Fibroblast of lung (primary cell): Measurements from ENCODE around the gene PRLR. TPM values are rescaled to one million over a fixed set of nuclear protein-coding genes. Genes with fewer than 3 reads are reported as not detected.

Experiments
- DNase-seq, 2 donors: peaks; one replicate each; pipeline versions ENCODE4 v3.0.0 to v3.0.0-alpha.2; 2010; ENCODE audit warnings: low read depth in 2 of 2
- H2AFZ ChIP-seq: 2 replicates; pipeline ENCODE4 v1.5.1; 2012; ENCODE audit warnings: low read length, control low read depth, inconsistent platforms
- H3K27ac ChIP-seq: 2 replicates; pipeline ENCODE4 v1.5.1; 2011; ENCODE audit warnings: low read length, control low read depth; ENCODE audit not compliant: insufficient read depth
- H3K27me3 ChIP-seq: 2 replicates; pipeline ENCODE4 v1.5.1; 2011; ENCODE audit warnings: mild to moderate bottlenecking, low read length; ENCODE audit not compliant: control insufficient read depth, insufficient read depth
- H3K36me3 ChIP-seq: 2 replicates; pipeline ENCODE4 v1.5.1; 2011; ENCODE audit warnings: low read length; ENCODE audit not compliant: control insufficient read depth, insufficient read depth
- H3K4me1 ChIP-seq: 2 replicates; pipeline ENCODE4 v1.5.1; 2011; ENCODE audit warnings: low read length; ENCODE audit not compliant: control insufficient read depth, insufficient read depth; ENCODE audit errors: extremely low read depth
- H3K4me2 ChIP-seq: 2 replicates; pipeline ENCODE4 v1.5.1; 2011; ENCODE audit warnings: low read length, control low read depth; ENCODE audit not compliant: insufficient read depth; ENCODE audit errors: extremely low read depth
- H3K4me3 ChIP-seq, 4 experiments: fragments of 200-600 bp in 1 of 4; sonication (generic) in 1 of 4; replicated peaks in 1 of 4; 2 replicates each; pipeline ENCODE4 v1.5.1; 2011 to 2016; ENCODE audit warnings: low read length in 4 of 4, low read depth in 3 of 4, mild to moderate bottlenecking in 3 of 4, control low read depth in 2 of 4, inconsistent platforms in 1 of 4, mixed read lengths in 1 of 4; ENCODE audit not compliant: insufficient read depth in 1 of 4; ENCODE audit errors: control extremely low read depth in 1 of 4
- H3K79me2 ChIP-seq: 2 replicates; pipeline ENCODE4 v1.5.1; 2012; ENCODE audit warnings: mild to moderate bottlenecking, low read length, inconsistent platforms; ENCODE audit not compliant: control insufficient read depth, insufficient read depth
- H3K9ac ChIP-seq: 2 replicates; pipeline ENCODE4 v1.5.1; 2011; ENCODE audit warnings: mild to moderate bottlenecking, low read length, control low read depth; ENCODE audit not compliant: insufficient read depth
- H3K9me3 ChIP-seq: 2 replicates; pipeline ENCODE4 v1.5.1; 2012; ENCODE audit warnings: low read depth, low read length; ENCODE audit not compliant: control insufficient read depth, insufficient read depth
- H4K20me1 ChIP-seq: 2 replicates; pipeline ENCODE4 v1.5.1; 2011; ENCODE audit warnings: low read length; ENCODE audit not compliant: control insufficient read depth, insufficient read depth; ENCODE audit errors: extremely low read depth
- CTCF ChIP-seq, 2 donors: IDR thresholded peaks in 1 of 2; conservative IDR thresholded peaks in 1 of 2; 1 replicate in 1 of 2; 2 replicates in 1 of 2; pipeline ENCODE4 v1.5.1; 2011 to 2012; ENCODE audit warnings: low read length in 2 of 2, control low read depth in 1 of 2, inconsistent platforms in 1 of 2, low read depth in 1 of 2, mild to moderate bottlenecking in 1 of 2
- EZH2 ChIP-seq: IDR thresholded peaks from 2 replicates; pipeline ENCODE4 v1.5.1; 2012; ENCODE audit warnings: low read length, control low read depth, mild to moderate bottlenecking; ENCODE audit errors: missing control alignments
- polyA plus RNA-seq, 2 donors: library from polyadenylated mRNA; depleted of rRNA in 1 of 2; stranded (reverse) in 1 of 2; unstranded in 1 of 2; fragments of >200 nt; gene quantifications; 2 replicates each; pipeline ENCODE4 v1.2.1, GENCODE V29; 2011 to 2012; ENCODE audit warnings: missing spikeins in 1 of 2
- total RNA-seq: library from RNA; depleted of rRNA; stranded (reverse); fragments of >200 nt; gene quantifications from 2 replicates; pipeline ENCODE4 v1.2.1, GENCODE V29; 2014

Gene PRLR
- total and polyA plus RNA-seq, 2 donors (not counting 1 experiment from before 2014, with no cell fraction given): 0.33 to 0.41 TPM

DNA sequence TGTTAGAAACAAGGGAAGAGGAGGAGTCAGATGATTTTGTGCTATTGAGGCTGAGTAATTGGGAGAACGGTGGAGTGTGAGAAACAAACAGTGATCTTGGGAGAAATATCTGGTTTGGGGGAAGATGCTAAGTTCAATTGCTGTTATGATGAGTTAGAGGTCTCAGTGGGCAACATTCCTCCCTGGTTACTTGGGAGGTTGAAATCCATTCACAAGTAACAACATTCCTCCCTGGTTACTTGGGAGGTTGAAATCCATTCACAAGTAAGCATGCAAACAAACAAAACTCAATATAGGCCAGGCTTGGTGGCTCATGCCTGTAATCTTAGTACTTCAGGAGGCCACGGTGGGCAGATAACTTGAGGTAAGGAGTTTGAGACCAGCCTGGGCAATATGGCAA is 221.3 kb downstream of the PRLR start:
- H3K27ac ChIP-seq: no peak overlapping the region
- TF ChIP-seq EZH2 (no peak), CTCF (conservative IDR thresholded peaks at IDR 0.05 in 1 of 2, IDR thresholded peaks at IDR 0.05 in 1 of 2; ENCODE audit: low read depth in 1 of 2, low read length in 2 of 2) (no peak)
- DNase-seq: no peak
- no peak overlapping the region for H2AFZ ChIP-seq
- no peaks in the 10 kb centered on the region for H3K79me2 ChIP-seq
- H3K36me3 ChIP-seq: no peaks in the 10 kb centered on the region
- no peaks in the 10 kb centered on the region for H3K4me1 ChIP-seq
- peaks cover 4% of the 10 kb centered on the region for H3K27me3 ChIP-seq
- no peaks in the 10 kb centered on the region for H3K9me3 ChIP-seq
- H3K4me3 ChIP-seq: no peak overlapping the region
- H3K9ac ChIP-seq: no peak overlapping the region
- H4K20me1 ChIP-seq: no peaks in the 10 kb centered on the region
- no peak overlapping the region for H3K4me2 ChIP-seq

GRCh38 chr5:35004771-35005170 is 225.5 kb downstream of the PRLR start:
- H3K27ac ChIP-seq: no peak overlapping the region
- H3K4me3 ChIP-seq: no peak overlapping the region
- TF ChIP-seq CTCF (conservative IDR thresholded peaks at IDR 0.05 in 1 of 2, IDR thresholded peaks at IDR 0.05 in 1 of 2; ENCODE audit: low read depth in 1 of 2, low read length in 2 of 2): no peak
- no peak for TF ChIP-seq EZH2
- no peaks in the 10 kb centered on the region for H3K36me3 ChIP-seq
- no peaks in the 10 kb centered on the region for H4K20me1 ChIP-seq
- no peaks in the 10 kb centered on the region for H3K27me3 ChIP-seq
- no peak overlapping the region for H2AFZ ChIP-seq
- no peaks in the 10 kb centered on the region for H3K4me1 ChIP-seq
- no peak for DNase-seq
- no peak overlapping the region for H3K9ac ChIP-seq
- H3K79me2 ChIP-seq: no peaks in the 10 kb centered on the region
- no peak overlapping the region for H3K4me2 ChIP-seq
- H3K9me3 ChIP-seq: no peaks in the 10 kb centered on the region

DNA sequence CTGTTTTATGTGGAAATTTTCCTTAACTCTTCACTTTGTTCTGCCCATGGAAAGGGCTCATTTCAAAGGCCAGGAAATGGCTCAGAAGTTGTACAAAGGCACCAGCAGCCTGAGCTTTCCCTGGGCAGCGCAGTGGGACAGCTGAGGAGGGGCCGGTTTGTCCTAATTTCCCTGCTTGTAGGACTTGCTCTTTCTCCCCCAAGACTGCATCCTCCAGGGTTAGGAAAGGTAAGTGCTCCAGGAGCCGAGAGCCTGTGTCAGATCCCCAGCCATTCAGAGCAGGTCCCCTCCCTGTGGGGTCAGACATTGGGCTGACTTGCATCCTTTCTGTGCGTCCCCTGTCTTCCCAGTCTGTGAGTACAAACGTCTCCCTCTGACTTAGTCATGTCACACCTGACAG is 226.1 kb downstream of the PRLR start:
- Histone ChIP-seq H3K79me2 (no peaks in the 10 kb centered on the region), H3K27ac (no peak overlapping the region), H3K27me3 (peaks cover under 1% of the 10 kb centered on the region), H3K4me1 (no peaks in the 10 kb centered on the region), H3K9ac (no peak overlapping the region), H3K4me3 (no peak overlapping the region), H3K36me3 (no peaks in the 10 kb centered on the region), H3K4me2 (no peak overlapping the region), H3K9me3 (no peaks in the 10 kb centered on the region), H4K20me1 (no peaks in the 10 kb centered on the region), H2AFZ (no peak overlapping the region)
- TF ChIP-seq EZH2: no peak
- no peak for TF ChIP-seq CTCF (conservative IDR thresholded peaks at IDR 0.05 in 1 of 2, IDR thresholded peaks at IDR 0.05 in 1 of 2; ENCODE audit: low read depth in 1 of 2, low read length in 2 of 2)
- DNase-seq: no peak
